HG03025 (cell line): Measurements from ENCODE around the gene RFNG.
"Not testable (repeated sequence)": the region's sequence is repeated elsewhere in the genome, so short reads cannot be mapped to it uniquely, and the experiment has no call there.

Source experiments
- ATAC-seq: cut with Tn5 transposase; IDR thresholded peaks from one replicate; pipeline ENCODE4 v1.9.1; 2021; ENCODE audit warnings: mild to moderate bottlenecking, moderate library complexity; ENCODE audit not compliant: unreplicated experiment, low FRiP score

RFNG gene

GRCh38 chr17:82047914-82048570 is 3.6 kb downstream of the RFNG start:
- no peak for ATAC-seq

- no peak for ATAC-seq
These were observed 4.2 kb downstream of the RFNG start for GRCh38 chr17:82047379-82047778.

GRCh38 chr17:82046903-82047302 is 4.7 kb downstream of the RFNG start:
- no peak for ATAC-seq

GRCh38 chr17:82045936-82046484 is 5.6 kb downstream of the RFNG start:
- no peak for ATAC-seq

- ATAC-seq, result no peak
These were observed 8.1 kb downstream of the RFNG start for GRCh38 chr17:82043507-82043906.

- no peak for ATAC-seq
These were observed 9.0 kb downstream of the RFNG start for GRCh38 chr17:82042649-82043048.

- no peak for ATAC-seq
These were observed 10.3 kb downstream of the RFNG start for GRCh38 chr17:82041144-82041814.

- no peak for ATAC-seq
These were observed 11.8 kb downstream of the RFNG start for GRCh38 chr17:82039695-82040299.

GRCh38 chr17:82038796-82039409 is 12.7 kb downstream of the RFNG start:
- ATAC-seq, result not testable (repeated sequence)

- ATAC-seq, result no peak
These were observed 13.8 kb downstream of the RFNG start for GRCh38 chr17:82037889-82038195.

GRCh38 chr17:82037092-82037888 is 14.3 kb downstream of the RFNG start, which contains the start of gene DCXR:
DCXR (minus strand) TSS chr17:82037697; CDS start chr17:82037682, 15 bp downstream.
- peak; percentile 81 for ATAC-seq

- no peak for ATAC-seq
These were observed 14.9 kb downstream of the RFNG start for GRCh38 chr17:82036634-82037091.

GRCh38 chr17:82035956-82036633 is 15.5 kb downstream of the RFNG start:
- ATAC-seq, result no peak

- ATAC-seq, result no peak
These were observed 16.1 kb downstream of the RFNG start for GRCh38 chr17:82035488-82035887.

GRCh38 chr17:82034371-82035011 is 17.1 kb downstream of the RFNG start:
- no peak for ATAC-seq

GRCh38 chr17:82033359-82034085 is 18.1 kb downstream of the RFNG start:
- no peak for ATAC-seq

- ATAC-seq, result no peak
These were observed 19.6 kb downstream of the RFNG start for GRCh38 chr17:82031885-82032627.

- ATAC-seq, result no peak
These were observed 20.2 kb downstream of the RFNG start, which contains the start of gene RAC3 for GRCh38 chr17:82031303-82031884. RAC3 (plus strand) TSS chr17:82031678; CDS start chr17:82031762, 84 bp downstream.
